DOHH2 (cell line): ENCODE measurements around the gene PSMA7.

Experiments
- H3F3A ChIP-seq: fragments of 200-600 bp; sonication (generic), shearing (Covaris generic); 2 replicates; pipeline ENCODE4 v1.6.0; 2016; ENCODE audit warnings: antibody characterized with exemption, mild to moderate bottlenecking; ENCODE audit not compliant: control insufficient read depth, insufficient read depth
- H3K27ac ChIP-seq: fragments of 200-600 bp; sonication (generic); 2 replicates; pipeline ENCODE4 v1.5.1; 2014; ENCODE audit warnings: low read depth, mild to moderate bottlenecking, low read length, moderate library complexity
- H3K27me3 ChIP-seq: fragments of 200-600 bp; sonication (generic); 2 replicates; pipeline ENCODE4 v1.6.1; 2014; ENCODE audit warnings: mild to moderate bottlenecking, low read length, mixed read lengths; ENCODE audit not compliant: control insufficient read depth
- H3K36me3 ChIP-seq: fragments of 200-600 bp; sonication (generic); 2 replicates; pipeline ENCODE4 v1.6.1; 2014; ENCODE audit warnings: mild to moderate bottlenecking, low read length, moderate library complexity, mixed read lengths; ENCODE audit not compliant: control insufficient read depth
- H3K4me1 ChIP-seq: fragments of 200-600 bp; sonication (generic); 2 replicates; pipeline ENCODE4 v1.6.1; 2014; ENCODE audit warnings: mild to moderate bottlenecking, low read length, mixed read lengths; ENCODE audit not compliant: control insufficient read depth
- H3K4me2 ChIP-seq: fragments of 200-600 bp; sonication (generic); 2 replicates; pipeline ENCODE4 v1.6.0; 2014; ENCODE audit warnings: mild to moderate bottlenecking, low read length, moderate library complexity
- H3K4me3 ChIP-seq: fragments of 200-600 bp; sonication (generic); 2 replicates; pipeline ENCODE4 v1.5.1; 2014; ENCODE audit warnings: mild to moderate bottlenecking, low read length, mixed read lengths
- H3K79me2 ChIP-seq: fragments of 200-600 bp; sonication (generic); 2 replicates; pipeline ENCODE4 v1.6.1; 2014; ENCODE audit warnings: mild to moderate bottlenecking, low read length, mixed read lengths; ENCODE audit not compliant: control insufficient read depth
- H3K9me2 ChIP-seq: fragments of 200-600 bp; sonication (generic); replicated peaks from 2 replicates; pipeline ENCODE4 v1.6.1; 2014; ENCODE audit warnings: mild to moderate bottlenecking, low read length, mixed read lengths; ENCODE audit not compliant: control insufficient read depth
- H3K9me3 ChIP-seq: fragments of 200-600 bp; sonication (generic); 2 replicates; pipeline ENCODE4 v1.6.1; 2014; ENCODE audit warnings: antibody characterized with exemption, low read length, mixed read lengths; ENCODE audit not compliant: control insufficient read depth, insufficient read depth
- H4K20me1 ChIP-seq: fragments of 200-600 bp; sonication (generic); 2 replicates; pipeline ENCODE4 v1.6.0; 2014; ENCODE audit warnings: low read depth, mild to moderate bottlenecking, antibody characterized with exemption, low read length, moderate library complexity; ENCODE audit not compliant: control insufficient read depth, insufficient read depth
- EZH2phosphoT487 ChIP-seq: fragments of 200-600 bp; sonication (generic); IDR thresholded peaks from 2 replicates; pipeline ENCODE4 v1.6.1; 2017; ENCODE audit warnings: borderline replicate concordance, mild to moderate bottlenecking, antibody characterized with exemption, low read length, moderate library complexity, mixed read lengths
- TF ChIP-seq, protein P1 (sequence below): fragments of 200-600 bp; sonication (generic); IDR thresholded peaks from one replicate; pipeline ENCODE4 v1.5.1; 2014; ENCODE audit warnings: antibody characterized with exemption, mild to moderate bottlenecking, low read depth, low read length; ENCODE audit not compliant: poor library complexity, severe bottlenecking

The PSMA7 gene

DNA sequence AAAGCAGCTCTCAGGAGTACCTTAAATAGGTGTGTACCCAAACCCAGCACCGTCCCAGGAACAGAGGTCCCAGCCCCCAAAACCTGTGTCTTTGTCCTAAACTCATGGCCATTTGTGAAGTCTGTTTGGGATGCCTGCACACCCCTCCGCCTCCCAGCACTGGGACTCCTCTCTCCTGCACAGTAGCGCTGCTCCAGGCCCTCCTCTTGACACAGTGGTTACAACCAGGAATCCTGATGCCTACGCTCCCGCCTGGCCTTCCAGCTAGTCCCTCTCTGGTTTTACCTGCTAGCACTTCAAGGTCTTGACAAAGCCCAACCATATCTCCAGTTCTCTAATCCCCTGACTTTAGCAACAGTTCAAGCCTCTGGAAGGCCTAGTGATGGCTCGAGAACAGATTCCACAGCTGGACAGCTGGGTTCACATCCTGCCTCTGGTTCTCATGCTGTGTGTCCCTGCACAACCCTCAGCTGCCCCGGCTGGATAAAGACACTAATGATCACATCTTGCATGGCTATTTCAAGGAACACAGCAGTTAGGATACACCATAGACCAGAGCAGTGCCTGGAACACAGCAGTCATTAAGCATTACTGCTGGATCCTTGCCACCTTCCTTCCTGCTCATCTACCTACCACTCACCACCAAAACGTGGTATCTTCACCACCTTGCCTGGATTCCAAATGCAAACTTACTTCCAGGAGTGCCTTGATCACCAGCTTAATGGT lies 5.6 kb downstream of the PSMA7 start:
- Histone ChIP-seq H3K27ac (no peak overlapping the region), H3K9me2 (no peaks in the 10 kb centered on the region), H3F3A (peaks cover 30% of the 10 kb centered on the region), H3K79me2 (peaks cover 63% of the 10 kb centered on the region), H3K4me3 (no peak overlapping the region), H3K9me3 (no peaks in the 10 kb centered on the region), H3K27me3 (no peaks in the 10 kb centered on the region), H4K20me1 (peaks cover 30% of the 10 kb centered on the region), H3K4me1 (peaks cover 20% of the 10 kb centered on the region), H3K36me3 (peaks cover 98% of the 10 kb centered on the region), H3K4me2 (no peak overlapping the region)
- TF ChIP-seq, protein P1, sequence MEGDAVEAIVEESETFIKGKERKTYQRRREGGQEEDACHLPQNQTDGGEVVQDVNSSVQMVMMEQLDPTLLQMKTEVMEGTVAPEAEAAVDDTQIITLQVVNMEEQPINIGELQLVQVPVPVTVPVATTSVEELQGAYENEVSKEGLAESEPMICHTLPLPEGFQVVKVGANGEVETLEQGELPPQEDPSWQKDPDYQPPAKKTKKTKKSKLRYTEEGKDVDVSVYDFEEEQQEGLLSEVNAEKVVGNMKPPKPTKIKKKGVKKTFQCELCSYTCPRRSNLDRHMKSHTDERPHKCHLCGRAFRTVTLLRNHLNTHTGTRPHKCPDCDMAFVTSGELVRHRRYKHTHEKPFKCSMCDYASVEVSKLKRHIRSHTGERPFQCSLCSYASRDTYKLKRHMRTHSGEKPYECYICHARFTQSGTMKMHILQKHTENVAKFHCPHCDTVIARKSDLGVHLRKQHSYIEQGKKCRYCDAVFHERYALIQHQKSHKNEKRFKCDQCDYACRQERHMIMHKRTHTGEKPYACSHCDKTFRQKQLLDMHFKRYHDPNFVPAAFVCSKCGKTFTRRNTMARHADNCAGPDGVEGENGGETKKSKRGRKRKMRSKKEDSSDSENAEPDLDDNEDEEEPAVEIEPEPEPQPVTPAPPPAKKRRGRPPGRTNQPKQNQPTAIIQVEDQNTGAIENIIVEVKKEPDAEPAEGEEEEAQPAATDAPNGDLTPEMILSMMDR = no peak
- TF ChIP-seq EZH2phosphoT487 = no peak

DNA sequence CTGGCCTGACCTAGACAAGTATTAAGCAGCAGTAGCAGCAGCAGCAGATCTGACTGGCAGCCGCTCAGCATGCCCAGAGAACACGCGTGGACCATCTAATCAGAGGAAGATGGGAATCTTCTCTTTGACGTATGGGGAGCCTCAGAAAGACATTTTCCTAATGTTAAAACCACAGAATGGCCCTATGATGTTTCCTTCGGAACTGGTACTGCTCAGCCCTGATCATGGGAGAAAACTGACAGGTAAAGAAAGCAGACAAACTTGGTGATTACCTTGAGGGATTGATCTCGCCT lies 6.2 kb downstream of the PSMA7 start:
- H3K9me3 ChIP-seq = no peaks in the 10 kb centered on the region
- H3K79me2 ChIP-seq = peaks cover 63% of the 10 kb centered on the region
- H3K27ac ChIP-seq = no peak overlapping the region
- no peak overlapping the region for H3K4me3 ChIP-seq
- peaks cover 30% of the 10 kb centered on the region for H3F3A ChIP-seq
- no peak overlapping the region for H3K4me2 ChIP-seq
- peaks cover 99% of the 10 kb centered on the region for H3K36me3 ChIP-seq
- peaks cover 19% of the 10 kb centered on the region for H3K4me1 ChIP-seq
- H3K9me2 ChIP-seq = no peaks in the 10 kb centered on the region
- H4K20me1 ChIP-seq = peaks cover 28% of the 10 kb centered on the region
- TF ChIP-seq, protein P1 = peak; percentile 34
- no peak for TF ChIP-seq EZH2phosphoT487
- no peaks in the 10 kb centered on the region for H3K27me3 ChIP-seq

DNA sequence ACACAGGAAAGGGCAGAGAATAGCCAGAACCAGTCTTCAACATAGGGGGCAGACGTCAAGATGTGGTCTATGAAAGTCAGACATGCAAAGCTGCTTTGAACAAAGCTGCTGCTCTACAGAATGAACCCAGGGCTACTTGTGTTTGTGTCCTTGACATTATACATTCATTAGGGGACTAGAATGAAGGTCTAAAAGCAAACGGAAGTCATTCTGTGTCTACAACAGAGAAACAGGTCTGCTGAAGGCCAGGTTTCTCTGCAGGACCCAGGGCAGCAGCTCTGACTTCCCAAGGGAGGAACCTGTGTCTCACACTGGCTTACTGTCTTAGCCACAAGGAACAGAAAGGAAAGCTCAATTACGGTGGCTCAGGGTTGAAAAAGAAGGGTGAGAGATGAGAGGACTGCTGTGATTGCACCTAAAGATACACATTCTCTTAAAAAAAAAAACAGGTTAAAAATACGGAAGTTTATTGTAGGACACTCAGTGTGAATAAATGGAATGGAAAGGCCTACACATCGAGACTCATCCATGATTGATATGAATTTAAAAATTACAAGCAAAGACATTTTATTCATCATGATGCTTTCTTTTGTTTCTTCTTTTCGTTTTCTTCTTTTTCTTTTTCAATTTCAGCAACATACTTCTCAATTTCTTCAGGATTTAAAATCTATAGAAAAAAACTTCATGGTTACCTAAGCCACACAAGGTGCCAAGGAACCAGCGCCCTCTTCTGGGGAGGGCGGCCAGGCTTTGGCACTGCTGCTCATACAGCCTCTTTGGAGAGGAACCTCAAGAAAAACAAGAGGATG lies 6.7 kb downstream of the PSMA7 start:
- peaks cover 23% of the 10 kb centered on the region for H4K20me1 ChIP-seq
- peaks cover 14% of the 10 kb centered on the region for H3K4me1 ChIP-seq
- H3K9me3 ChIP-seq = no peaks in the 10 kb centered on the region
- TF ChIP-seq, protein P1 = peak; percentile 94
- no peak for TF ChIP-seq EZH2phosphoT487
- H3K27me3 ChIP-seq = no peaks in the 10 kb centered on the region
- H3K79me2 ChIP-seq = peaks cover 63% of the 10 kb centered on the region
- H3K9me2 ChIP-seq = no peaks in the 10 kb centered on the region
- peaks cover 99% of the 10 kb centered on the region for H3K36me3 ChIP-seq
- no peak overlapping the region for H3K4me3 ChIP-seq
- no peak overlapping the region for H3K27ac ChIP-seq
- peaks cover 30% of the 10 kb centered on the region for H3F3A ChIP-seq
- H3K4me2 ChIP-seq = no peak overlapping the region
